Trophoblast cell (in vitro differentiated cells and primary cell): Measurements from ENCODE around the gene MACROH2A2.
"Not testable (repeated sequence)": the region's sequence is repeated elsewhere in the genome, so short reads cannot be mapped to it uniquely, and the experiment has no call there.

Source experiments
- DNase-seq, 2 donors: peaks; one replicate each; pipeline ENCODE4 v3.0.0-alpha.2; 2016
- H2AFZ ChIP-seq: 2 replicates; pipeline ENCODE4 v1.6.1; 2013; ENCODE audit warnings: low read length, moderate library complexity, mild to moderate bottlenecking; ENCODE audit not compliant: insufficient read depth, poor library complexity
- H2AK5ac ChIP-seq: 2 replicates; pipeline ENCODE4 v1.6.1; 2013; ENCODE audit warnings: mild to moderate bottlenecking, low read length
- H2BK120ac ChIP-seq: 2 replicates; pipeline ENCODE4 v1.6.1; 2013; ENCODE audit warnings: low read length, mild to moderate bottlenecking, moderate library complexity; ENCODE audit not compliant: insufficient read depth, poor library complexity
- H2BK12ac ChIP-seq: 2 replicates; pipeline ENCODE4 v1.6.1; 2013; ENCODE audit warnings: mild to moderate bottlenecking, low read length, moderate library complexity
- H2BK5ac ChIP-seq: 2 replicates; pipeline ENCODE4 v1.6.1; 2013; ENCODE audit warnings: low read length, low read depth, moderate library complexity, mild to moderate bottlenecking; ENCODE audit not compliant: poor library complexity
- H3K14ac ChIP-seq: 2 replicates; pipeline ENCODE4 v1.6.1; 2013; ENCODE audit warnings: mild to moderate bottlenecking, low read length
- H3K18ac ChIP-seq: 2 replicates; pipeline ENCODE4 v1.6.1; 2013; ENCODE audit warnings: mild to moderate bottlenecking, low read length
- H3K23ac ChIP-seq: 2 replicates; pipeline ENCODE4 v1.6.1; 2013; ENCODE audit warnings: low read length
- H3K27ac ChIP-seq: 2 replicates; pipeline ENCODE4 v1.5.1; 2013; ENCODE audit warnings: low read depth, mild to moderate bottlenecking, inconsistent platforms, low read length, moderate library complexity
- H3K27me3 ChIP-seq: 2 replicates; pipeline ENCODE4 v1.6.1; 2013; ENCODE audit warnings: inconsistent platforms, mild to moderate bottlenecking, low read length, moderate library complexity; ENCODE audit not compliant: insufficient read depth
- H3K36me3 ChIP-seq, 2 experiments: 1 replicate in 1 of 2; 2 replicates in 1 of 2; pipeline ENCODE4 v1.6.1; 2013; ENCODE audit warnings: low read length in 2 of 2, mild to moderate bottlenecking in 2 of 2, moderate library complexity in 1 of 2; ENCODE audit not compliant: insufficient read depth in 2 of 2, control insufficient read depth in 1 of 2
- H3K4ac ChIP-seq: 2 replicates; pipeline ENCODE4 v1.6.1; 2013; ENCODE audit warnings: low read depth, mild to moderate bottlenecking, low read length, moderate library complexity
- H3K4me1 ChIP-seq, 2 experiments: 1 replicate in 1 of 2; 2 replicates in 1 of 2; pipeline ENCODE4 v1.6.1; 2013; ENCODE audit warnings: low read length in 2 of 2, mild to moderate bottlenecking in 2 of 2, moderate library complexity in 1 of 2; ENCODE audit not compliant: insufficient read depth in 2 of 2, control insufficient read depth in 1 of 2
- H3K4me2 ChIP-seq: 2 replicates; pipeline ENCODE4 v1.6.1; 2013; ENCODE audit warnings: inconsistent platforms, mild to moderate bottlenecking, low read length, moderate library complexity
- H3K4me3 ChIP-seq: 2 replicates; pipeline ENCODE4 v1.5.1; 2013; ENCODE audit warnings: mild to moderate bottlenecking, low read depth, low read length, inconsistent platforms
- H3K79me1 ChIP-seq: one replicate; pipeline ENCODE4 v1.6.1; 2013; ENCODE audit warnings: low read length
- H3K79me2 ChIP-seq: 2 replicates; pipeline ENCODE4 v1.6.1; 2013; ENCODE audit warnings: low read length, mild to moderate bottlenecking; ENCODE audit not compliant: control insufficient read depth, insufficient read depth, poor library complexity
- H3K9ac ChIP-seq: 2 replicates; pipeline ENCODE4 v1.6.1; 2013; ENCODE audit warnings: mild to moderate bottlenecking, low read length
- H3K9me3 ChIP-seq: 2 replicates; pipeline ENCODE4 v1.6.1; 2013; ENCODE audit warnings: low read depth, mild to moderate bottlenecking, control low read depth, inconsistent platforms, low read length; ENCODE audit not compliant: insufficient read depth
- H4K12ac ChIP-seq: 2 replicates; pipeline ENCODE4 v1.6.1; 2013; ENCODE audit warnings: low read depth, mild to moderate bottlenecking, low read length, moderate library complexity
- H4K8ac ChIP-seq: 2 replicates; pipeline ENCODE4 v1.6.1; 2013; ENCODE audit warnings: low read depth, mild to moderate bottlenecking, low read length, moderate library complexity
- H4K91ac ChIP-seq: one replicate; pipeline ENCODE4 v1.6.1; 2013; ENCODE audit warnings: low read depth, mild to moderate bottlenecking, low read length, moderate library complexity
- WGBS: extraction: QIAGEN DNeasy Blood & Tissue Kit; methylation state at CpG from one replicate; pipeline ENCODE4 v1.1.7; 2013; ENCODE audit warnings: missing lambda C conversion rate; ENCODE audit not compliant: insufficient read length, insufficient coverage; ENCODE audit errors: extremely low coverage; 5-methylcytosine and 5-hydroxymethylcytosine counted together

MACROH2A2 gene

GRCh38 chr10:70121281-70121949 lies 68.8 kb downstream of the MACROH2A2 start:
- H3K9me3 ChIP-seq = peaks cover 3% of the 10 kb centered on the region
- no peak overlapping the region for H3K27ac ChIP-seq
- no peak overlapping the region for H4K12ac ChIP-seq
- no peak overlapping the region for H2AK5ac ChIP-seq
- no peak overlapping the region for H3K18ac ChIP-seq
- H2BK12ac ChIP-seq = no peak overlapping the region
- no peak overlapping the region for H4K8ac ChIP-seq
- no peak overlapping the region for H3K4me2 ChIP-seq
- H3K79me2 ChIP-seq = no peaks in the 10 kb centered on the region
- no peak overlapping the region for H3K4ac ChIP-seq
- no peak overlapping the region for H2AFZ ChIP-seq
- no CpG with 5 or more reads among the region's 11 CpGs for WGBS
- peaks cover 0 to 5% of the 10 kb centered on the region in 2 experiments for H3K4me1 ChIP-seq
- H3K36me3 ChIP-seq = no peaks in the 10 kb centered on the region
- no peak overlapping the region for H2BK5ac ChIP-seq
- no peaks in the 10 kb centered on the region for H3K27me3 ChIP-seq
- no peak overlapping the region for H3K9ac ChIP-seq
- DNase-seq = no peak
- no peak overlapping the region for H3K14ac ChIP-seq
- H4K91ac ChIP-seq = no peak overlapping the region
- no peaks in the 10 kb centered on the region for H3K79me1 ChIP-seq
- no peak overlapping the region for H3K4me3 ChIP-seq
- no peak overlapping the region for H3K23ac ChIP-seq
- no peak overlapping the region for H2BK120ac ChIP-seq

GRCh38 chr10:70122742-70123141 lies 70.1 kb downstream of the MACROH2A2 start:
- Histone ChIP-seq H3K14ac (no peak overlapping the region), H2AFZ (no peak overlapping the region), H3K4ac (no peak overlapping the region), H3K36me3 (no peaks in the 10 kb centered on the region), H3K79me2 (no peaks in the 10 kb centered on the region), H3K4me2 (no peak overlapping the region), H4K91ac (no peak overlapping the region), H4K12ac (no peak overlapping the region), H3K27me3 (no peaks in the 10 kb centered on the region), H3K4me3 (no peak overlapping the region), H2AK5ac (no peak overlapping the region), H4K8ac (no peak overlapping the region), H2BK120ac (no peak overlapping the region), H3K9me3 (peaks cover under 1% of the 10 kb centered on the region), H3K18ac (no peak overlapping the region), H2BK12ac (no peak overlapping the region), H3K27ac (no peak overlapping the region), H2BK5ac (no peak overlapping the region), H3K23ac (no peak overlapping the region), H3K4me1 (peaks cover 0 to 5% of the 10 kb centered on the region in 2 experiments), H3K9ac (no peak overlapping the region), H3K79me1 (no peaks in the 10 kb centered on the region)
- DNase-seq = peak in 1 of 2 donors; percentile 18
- WGBS = no CpG with 5 or more reads among the region's 5 CpGs

- H4K12ac ChIP-seq, H3K79me1 ChIP-seq, H3K27me3 ChIP-seq, H3K9ac ChIP-seq, H2BK120ac ChIP-seq, H3K27ac ChIP-seq, H3K79me2 ChIP-seq, H3K18ac ChIP-seq, H3K4me3 ChIP-seq, H4K91ac ChIP-seq, H3K36me3 ChIP-seq, H2AK5ac ChIP-seq, H2BK12ac ChIP-seq, H2BK5ac ChIP-seq, H4K8ac ChIP-seq, H3K4me1 ChIP-seq, H3K4me2 ChIP-seq, H3K23ac ChIP-seq, H3K4ac ChIP-seq, DNase-seq, H2AFZ ChIP-seq, H3K9me3 ChIP-seq, H3K14ac ChIP-seq: not testable (repeated sequence)
- WGBS = no CpG with 5 or more reads among the region's 9 CpGs
Measured at GRCh38 chr10:70123166-70123565, 70.5 kb downstream of the MACROH2A2 start.

- H2AFZ ChIP-seq = no peak overlapping the region
- no peak overlapping the region for H3K4ac ChIP-seq
- no peak overlapping the region for H3K4me2 ChIP-seq
- H2BK5ac ChIP-seq = no peak overlapping the region
- no peak overlapping the region for H2AK5ac ChIP-seq
- no CpG with 5 or more reads among the region's 10 CpGs for WGBS
- no peak overlapping the region for H2BK120ac ChIP-seq
- H3K23ac ChIP-seq = no peak overlapping the region
- H3K36me3 ChIP-seq = no peaks in the 10 kb centered on the region
- H3K18ac ChIP-seq = no peak overlapping the region
- H3K27me3 ChIP-seq = no peaks in the 10 kb centered on the region
- no peak overlapping the region for H4K91ac ChIP-seq
- H3K79me1 ChIP-seq = no peaks in the 10 kb centered on the region
- no peak overlapping the region for H2BK12ac ChIP-seq
- no peak for DNase-seq
- H3K14ac ChIP-seq = no peak overlapping the region
- H4K12ac ChIP-seq = no peak overlapping the region
- no peak overlapping the region for H3K9ac ChIP-seq
- H3K79me2 ChIP-seq = no peaks in the 10 kb centered on the region
- H3K4me3 ChIP-seq = no peak overlapping the region
- H4K8ac ChIP-seq = no peak overlapping the region
- H3K4me1 ChIP-seq = peaks cover 0 to 5% of the 10 kb centered on the region in 2 experiments
- no peaks in the 10 kb centered on the region for H3K9me3 ChIP-seq
- no peak overlapping the region for H3K27ac ChIP-seq
Measured at GRCh38 chr10:70123817-70124216, 71.2 kb downstream of the MACROH2A2 start.
